AG09319 (cell line): ENCODE data around the gene ALOX12B.
"Not testable (repeated sequence)": the region's sequence is repeated elsewhere in the genome, so short reads cannot be mapped to it uniquely, and the experiment has no call there.

ENCODE experiments used
- DNase-seq: peaks from one replicate; pipeline ENCODE4 v3.0.0-alpha.2; 2010; ENCODE audit warnings: low read depth; ENCODE audit errors: extremely low read depth
- TF ChIP-seq, protein P1 (sequence below): IDR thresholded peaks from 2 replicates; pipeline ENCODE4 v1.5.1; 2011; ENCODE audit warnings: low read depth, mild to moderate bottlenecking, inconsistent platforms, low read length, moderate library complexity

Gene ALOX12B

DNA sequence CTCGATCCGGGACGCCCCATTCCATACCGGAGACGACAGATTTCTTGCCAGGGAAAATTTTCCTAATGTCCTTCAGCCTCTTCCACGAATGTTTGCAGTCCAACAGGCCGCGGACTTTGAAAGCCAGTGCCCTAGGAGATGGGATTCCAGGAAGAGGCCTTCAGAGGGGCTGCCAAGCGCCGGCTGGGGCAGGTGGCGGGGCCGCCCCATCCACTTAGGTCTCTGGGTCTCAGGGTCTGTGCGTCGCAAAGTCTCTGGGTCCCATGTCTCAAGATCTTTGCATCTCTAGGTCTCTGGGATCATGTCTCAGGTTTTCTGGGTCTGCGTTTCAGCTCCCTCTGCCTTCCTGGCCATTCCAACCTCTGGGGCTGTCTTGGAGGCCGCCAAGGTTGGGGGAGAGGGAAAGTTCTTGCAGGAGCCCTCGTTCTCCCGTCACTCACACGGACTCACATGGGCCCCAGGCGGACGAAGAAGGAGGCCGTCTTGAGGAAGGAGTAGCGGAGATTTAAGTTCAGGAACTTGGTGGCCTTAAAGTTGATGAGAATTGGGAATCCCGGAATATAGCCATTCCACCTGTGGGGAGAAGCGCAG is 7.2 kb downstream of the ALOX12B start:
- TF ChIP-seq, protein P1, sequence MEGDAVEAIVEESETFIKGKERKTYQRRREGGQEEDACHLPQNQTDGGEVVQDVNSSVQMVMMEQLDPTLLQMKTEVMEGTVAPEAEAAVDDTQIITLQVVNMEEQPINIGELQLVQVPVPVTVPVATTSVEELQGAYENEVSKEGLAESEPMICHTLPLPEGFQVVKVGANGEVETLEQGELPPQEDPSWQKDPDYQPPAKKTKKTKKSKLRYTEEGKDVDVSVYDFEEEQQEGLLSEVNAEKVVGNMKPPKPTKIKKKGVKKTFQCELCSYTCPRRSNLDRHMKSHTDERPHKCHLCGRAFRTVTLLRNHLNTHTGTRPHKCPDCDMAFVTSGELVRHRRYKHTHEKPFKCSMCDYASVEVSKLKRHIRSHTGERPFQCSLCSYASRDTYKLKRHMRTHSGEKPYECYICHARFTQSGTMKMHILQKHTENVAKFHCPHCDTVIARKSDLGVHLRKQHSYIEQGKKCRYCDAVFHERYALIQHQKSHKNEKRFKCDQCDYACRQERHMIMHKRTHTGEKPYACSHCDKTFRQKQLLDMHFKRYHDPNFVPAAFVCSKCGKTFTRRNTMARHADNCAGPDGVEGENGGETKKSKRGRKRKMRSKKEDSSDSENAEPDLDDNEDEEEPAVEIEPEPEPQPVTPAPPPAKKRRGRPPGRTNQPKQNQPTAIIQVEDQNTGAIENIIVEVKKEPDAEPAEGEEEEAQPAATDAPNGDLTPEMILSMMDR = no peak
- DNase-seq = no peak

DNA sequence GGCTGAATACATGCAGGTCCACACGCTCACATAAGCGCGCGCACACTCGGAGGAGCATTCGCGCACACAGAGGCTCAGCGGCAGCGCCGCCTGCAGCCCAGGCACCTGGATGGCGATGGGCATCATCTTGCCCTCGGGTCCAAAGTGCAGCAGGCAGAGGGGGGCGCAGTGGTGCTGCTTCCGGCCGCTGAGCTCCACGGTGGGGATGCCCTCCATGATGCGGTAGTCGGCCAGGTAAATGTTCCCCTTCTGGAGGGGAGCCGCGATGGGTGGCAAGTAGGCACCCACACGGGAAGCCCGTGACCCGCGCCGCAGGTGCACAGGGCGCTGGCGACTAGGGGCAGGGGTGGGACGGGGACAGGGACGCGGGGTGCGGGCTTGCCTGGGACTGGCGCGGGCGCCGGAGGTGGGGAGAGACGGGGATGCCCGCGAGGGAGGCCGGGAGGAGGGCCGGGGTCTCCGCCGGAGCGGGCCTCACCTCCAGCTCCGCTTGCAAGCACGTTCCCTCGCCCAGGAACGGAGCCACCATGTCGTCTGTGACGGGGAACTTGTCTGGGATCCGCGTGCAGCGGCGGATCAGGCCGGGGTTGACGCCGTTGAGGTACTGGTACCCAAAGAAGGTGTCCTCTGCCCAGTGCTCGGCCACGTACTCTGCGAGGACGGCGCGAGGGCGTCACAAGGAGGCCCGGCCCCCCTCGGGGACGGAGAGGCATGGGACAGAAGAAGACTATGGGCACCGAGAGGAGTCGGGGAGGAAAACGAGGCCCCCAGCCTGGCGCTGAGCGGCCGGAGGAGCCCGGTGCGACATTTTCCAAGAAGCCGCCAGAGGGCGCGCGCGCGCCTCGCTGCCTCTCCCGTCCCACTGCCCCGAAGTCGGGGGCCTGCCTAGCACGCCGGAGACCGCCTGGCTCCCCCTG is 8.0 kb downstream of the ALOX12B start:
- TF ChIP-seq, protein P1 = peak; percentile 80
- DNase-seq = no peak

DNA sequence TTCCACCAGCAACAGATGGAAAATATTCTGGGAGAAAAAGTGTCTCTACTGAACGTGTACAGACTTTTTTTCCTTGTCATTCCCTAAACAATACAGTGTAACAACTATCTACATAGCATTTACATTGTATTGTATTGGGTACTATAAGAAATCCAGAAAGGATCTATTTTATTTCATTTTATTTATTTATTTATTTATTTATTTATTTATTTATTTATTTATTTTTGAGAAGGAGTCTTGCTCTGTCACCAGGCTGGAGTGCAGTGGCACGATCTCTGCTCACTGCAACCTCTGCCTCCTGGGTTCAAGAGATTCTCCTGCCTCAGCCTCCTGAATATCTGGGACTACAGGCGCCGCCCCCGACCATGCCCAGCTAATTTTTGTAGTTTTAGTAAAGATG is 9.6 kb downstream of the ALOX12B start:
- DNase-seq = not testable (repeated sequence)

DNA sequence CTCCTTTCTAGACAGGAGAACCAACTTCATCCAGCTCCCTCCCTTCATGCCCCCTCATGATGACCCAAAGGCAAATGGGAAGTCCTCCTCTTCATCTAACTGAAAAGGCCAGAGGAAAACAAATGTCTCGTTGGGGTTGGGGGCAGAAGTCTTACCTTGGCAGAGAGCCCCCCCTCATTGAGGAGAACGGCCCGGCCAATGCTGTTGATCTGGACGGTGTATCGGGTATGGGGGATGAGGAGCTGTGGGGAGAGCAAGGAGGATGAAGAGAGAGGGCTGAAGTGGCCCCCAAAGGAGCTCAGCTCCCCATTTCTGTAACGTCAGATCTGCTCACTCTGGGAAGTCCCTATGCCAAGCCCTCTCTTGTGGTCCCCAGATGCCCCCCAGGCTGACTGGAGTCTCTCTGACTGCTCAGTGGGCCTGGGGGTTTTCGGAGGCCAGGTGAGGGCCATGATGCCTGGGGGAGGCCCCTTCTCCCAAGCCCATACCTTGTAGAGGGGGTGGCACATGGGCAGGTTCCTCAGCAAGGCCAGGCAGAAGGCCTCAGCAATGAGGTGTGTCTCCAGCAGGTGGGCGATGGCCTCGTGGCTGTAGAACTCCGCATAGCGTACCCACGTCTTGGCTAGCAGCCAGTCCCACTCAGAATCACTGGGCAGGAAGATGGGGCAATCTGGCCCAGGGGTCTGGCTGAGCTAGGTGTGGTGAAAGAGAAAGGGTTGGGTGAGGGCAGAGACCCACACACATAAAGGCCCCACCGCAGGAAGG is 10.8 kb downstream of the ALOX12B start:
- no peak for DNase-seq
- TF ChIP-seq, protein P1 = no peak

DNA sequence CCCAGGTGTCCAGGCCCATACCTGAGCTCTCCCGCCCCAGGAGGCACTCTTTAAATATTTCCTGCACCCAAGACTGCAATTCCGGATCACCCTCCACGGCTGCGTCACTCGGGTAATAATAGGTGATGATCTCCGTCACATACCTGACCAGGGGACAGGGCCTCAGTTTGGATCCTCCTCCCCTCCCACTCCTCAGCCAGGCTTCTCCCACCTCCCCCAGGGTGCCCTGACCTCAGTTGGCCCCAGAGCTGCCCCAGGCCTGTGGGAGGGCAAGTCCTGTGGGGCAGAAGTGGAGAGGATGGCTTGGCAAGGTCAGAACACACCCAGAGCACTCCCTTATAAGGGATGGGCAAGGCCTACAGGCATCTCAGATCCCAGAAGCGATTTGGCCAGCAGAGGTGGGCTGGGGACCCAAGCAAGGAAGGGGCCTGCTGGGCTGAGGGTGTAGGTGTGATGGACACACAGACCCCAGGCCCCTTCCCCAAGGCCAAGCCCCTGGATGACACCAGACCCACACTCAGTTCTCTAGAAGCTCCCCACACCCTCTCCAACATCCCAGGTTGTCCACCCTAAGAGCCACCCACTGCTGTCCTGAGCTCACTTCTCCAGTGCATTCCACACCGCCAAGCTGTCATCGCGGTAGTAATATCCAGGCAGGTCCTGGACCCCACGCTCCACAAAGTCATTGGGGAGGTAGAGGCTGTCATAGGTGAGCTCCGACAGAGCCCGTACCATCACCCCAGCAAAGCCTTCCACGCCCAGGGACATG is 11.8 kb downstream of the ALOX12B start:
- DNase-seq = no peak
- TF ChIP-seq, protein P1 = no peak

DNA sequence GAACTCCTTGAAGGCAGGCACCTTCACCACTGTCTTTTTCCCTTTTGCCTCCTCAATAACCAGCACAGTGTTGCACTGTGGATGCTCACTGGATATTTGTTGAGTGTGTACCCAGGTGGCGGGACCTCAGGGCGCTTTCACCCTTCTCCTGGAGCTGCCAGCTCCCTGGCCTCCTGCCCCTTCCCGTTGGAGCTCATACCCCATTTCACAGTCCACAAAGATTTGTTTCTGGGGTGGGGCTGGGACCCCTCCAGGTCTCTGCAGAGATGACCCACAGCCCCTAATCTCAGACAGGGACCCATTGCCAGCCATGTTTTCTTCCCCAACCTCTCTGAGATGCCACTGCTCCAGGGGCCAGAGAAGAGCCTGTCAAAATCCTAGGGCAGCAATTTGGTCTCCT is 12.4 kb downstream of the ALOX12B start:
- TF ChIP-seq, protein P1 = no peak

DNA sequence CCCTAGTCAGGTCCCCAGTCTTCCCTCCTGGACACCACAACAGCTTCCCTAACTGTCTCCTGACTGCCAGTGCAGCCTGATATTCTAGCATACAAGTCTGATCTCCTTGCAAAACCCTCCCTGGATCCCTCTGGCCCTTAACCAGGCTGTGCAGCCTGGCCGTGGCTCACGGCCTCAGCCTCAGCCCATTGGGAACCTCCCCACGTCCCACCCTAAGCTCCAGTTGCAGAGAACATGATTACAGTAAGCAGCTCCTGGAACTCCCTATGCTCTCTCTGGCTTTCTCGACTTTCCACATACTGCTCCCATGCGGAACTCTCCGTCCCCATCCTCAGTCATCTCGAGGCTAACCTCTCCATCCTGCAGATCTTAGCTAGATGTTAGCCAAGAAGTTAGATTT is 13.0 kb downstream of the ALOX12B start:
- DNase-seq = no peak
- TF ChIP-seq, protein P1 = no peak

More for the DNA sequence above, 12.4 kb downstream of the ALOX12B start:
- no peak for DNase-seq
